Measurements from ENCODE around the gene PHLDB2. TPM values are rescaled to one million over a fixed set of nuclear protein-coding genes. Genes with fewer than 3 reads are reported as not detected.

Gene PHLDB2
- total and polyA plus RNA-seq, 2 of the 8 experiments (the other 6 are each of a cell fraction or from before 2014, with no cell fraction given), result 5.8 to 22.6 TPM

- no peak for TF ChIP-seq CHD7 (IDR thresholded peaks at IDR 0.05; ENCODE audit: insufficient replicate concordance, low read length)
- TF ChIP-seq CBX8 (IDR thresholded peaks at IDR 0.05; ENCODE audit: borderline replicate concordance, low read depth, low read length), result no peak
- TF ChIP-seq MAX (IDR thresholded peaks at IDR 0.05), result peak; percentile 37; the same call in 1 of the 2 replicates
- no peak for TF ChIP-seq CBX5 (IDR thresholded peaks at IDR 0.05; ENCODE audit: low read depth, low read length)
- no peak for TF ChIP-seq E2F6 (IDR thresholded peaks at IDR 0.05)
- peak in 1 of 2 experiments; percentile 7 for TF ChIP-seq BCL11A (IDR thresholded peaks at IDR 0.05; ENCODE audit: low read depth in 2 of 2, low read length in 2 of 2)
- no peak for TF ChIP-seq RXRA (IDR thresholded peaks at IDR 0.05; ENCODE audit: insufficient read depth, low read depth, low read length)
- TF ChIP-seq BRCA1 (IDR thresholded peaks at IDR 0.05; ENCODE audit: low read depth, low read length), result no peak
- no peak for TF ChIP-seq SIRT6 (IDR thresholded peaks at IDR 0.05; ENCODE audit: low read length)
Observed at GRCh38 chr3:111919370-111920065, 60.5 kb downstream of the PHLDB2 start (continued).

Measured in H1 (cell line).